HEK293 (cell line): Measurements from ENCODE around the gene STUM.

Experiments
- CTCF ChIA-PET: fragments of 350-600 bp; formaldehyde crosslinking; extraction: SDS; loops from one replicate; lab custom pipeline; 2021; ENCODE audit warnings: antibody characterized with exemption; lab: Yijun Ruan, JAX
- POLR2A ChIA-PET: fragments of 300-600 bp; formaldehyde crosslinking; extraction: SDS; loops from one replicate; lab custom pipeline; 2020; ENCODE audit warnings: antibody characterized with exemption, inconsistent platforms; lab: Yijun Ruan, JAX
- H3K27ac ChIP-seq: fragments of 200-500 bp; sonication (Bioruptor generic); 2 replicates; pipeline ENCODE4 v1.5.1; 2014; ENCODE audit warnings: low read depth, low read length, control low read depth, inconsistent platforms; ENCODE audit errors: extremely low read depth
- H3K36me3 ChIP-seq, 2 experiments: fragments of 200-500 bp in 1 of 2; sonication (Bioruptor generic) in 1 of 2; 1 replicate in 1 of 2; 2 replicates in 1 of 2; pipeline ENCODE4 v1.5.1; 2014 to 2017; ENCODE audit warnings: inconsistent platforms in 2 of 2, low read length in 2 of 2; ENCODE audit not compliant: control insufficient read depth in 2 of 2, insufficient read depth in 1 of 2
- H3K4me1 ChIP-seq: fragments of 200-500 bp; sonication (Bioruptor generic); 2 replicates; pipeline ENCODE4 v1.5.1; 2014; ENCODE audit warnings: mild to moderate bottlenecking, low read length, inconsistent platforms; ENCODE audit not compliant: control insufficient read depth, insufficient read depth
- H3K4me3 ChIP-seq: 2 replicates; pipeline ENCODE4 v1.5.1; 2011; ENCODE audit warnings: low read depth, mild to moderate bottlenecking, control low read depth, low read length, moderate library complexity
- H3K9me3 ChIP-seq: fragments of 200-500 bp; sonication (Bioruptor generic); 2 replicates; pipeline ENCODE4 v1.5.1; 2014; ENCODE audit warnings: low read depth, low read length, inconsistent platforms; ENCODE audit not compliant: control insufficient read depth, insufficient read depth
- EGR2 ChIP-seq: fragments of 450-650 bp; formaldehyde crosslinking; IDR thresholded peaks from 2 replicates; pipeline ENCODE4 v1.5.1; 2016; ENCODE audit warnings: low read depth, missing biosample characterization, missing genetic modification characterization
- HOXA7 ChIP-seq: sonication (generic); formaldehyde crosslinking; IDR thresholded peaks from 2 replicates; pipeline ENCODE4 v1.8.1; 2022; ENCODE audit warnings: missing genetic modification reagents, borderline replicate concordance
- HOXC10 ChIP-seq: sonication (generic); formaldehyde crosslinking; IDR thresholded peaks from 2 replicates; pipeline ENCODE4 v1.8.1; 2023; ENCODE audit warnings: mild to moderate bottlenecking, missing genetic modification reagents
- ZBTB17 ChIP-seq: fragments of 450-650 bp; formaldehyde crosslinking; IDR thresholded peaks from 2 replicates; pipeline ENCODE4 v1.5.1; 2016; ENCODE audit warnings: missing biosample characterization, missing genetic modification characterization
- ZFHX2 ChIP-seq: fragments of 450-650 bp; formaldehyde crosslinking; conservative IDR thresholded peaks from 2 replicates; pipeline ENCODE4 v1.5.1; 2016; ENCODE audit warnings: missing biosample characterization, missing genetic modification characterization
- ZNF558 ChIP-seq: fragments of 450-650 bp; formaldehyde crosslinking; IDR thresholded peaks from 2 replicates; pipeline ENCODE4 v1.5.1; 2016; ENCODE audit warnings: missing biosample characterization, missing genetic modification characterization
- TF ChIP-seq, protein P1 (sequence below): fragments of 450-650 bp; formaldehyde crosslinking; IDR thresholded peaks from 2 replicates; pipeline ENCODE4 v1.5.1; 2016; ENCODE audit warnings: missing biosample characterization, missing genetic modification characterization
- TF ChIP-seq, protein P2 (sequence below): fragments of 450-650 bp; formaldehyde crosslinking; IDR thresholded peaks from 2 replicates; pipeline ENCODE4 v1.5.1; 2016; ENCODE audit warnings: missing biosample characterization, missing genetic modification characterization
- TF ChIP-seq, protein P3 (sequence below): fragments of 450-650 bp; IDR thresholded peaks from 2 replicates; pipeline ENCODE4 v1.5.1; 2018; ENCODE audit warnings: missing biosample characterization, mild to moderate bottlenecking, missing genetic modification characterization
- TF ChIP-seq, protein P4 (sequence below): fragments of 450-650 bp; formaldehyde crosslinking; IDR thresholded peaks from 2 replicates; pipeline ENCODE4 v1.5.0; 2017; ENCODE audit warnings: missing biosample characterization, missing genetic modification characterization, borderline replicate concordance
- TF ChIP-seq, protein P5 (sequence below): fragments of 450-650 bp; formaldehyde crosslinking; IDR thresholded peaks from 2 replicates; pipeline ENCODE4 v1.5.1; 2016; ENCODE audit warnings: missing biosample characterization, missing genetic modification characterization, low read depth

The STUM gene

DNA sequence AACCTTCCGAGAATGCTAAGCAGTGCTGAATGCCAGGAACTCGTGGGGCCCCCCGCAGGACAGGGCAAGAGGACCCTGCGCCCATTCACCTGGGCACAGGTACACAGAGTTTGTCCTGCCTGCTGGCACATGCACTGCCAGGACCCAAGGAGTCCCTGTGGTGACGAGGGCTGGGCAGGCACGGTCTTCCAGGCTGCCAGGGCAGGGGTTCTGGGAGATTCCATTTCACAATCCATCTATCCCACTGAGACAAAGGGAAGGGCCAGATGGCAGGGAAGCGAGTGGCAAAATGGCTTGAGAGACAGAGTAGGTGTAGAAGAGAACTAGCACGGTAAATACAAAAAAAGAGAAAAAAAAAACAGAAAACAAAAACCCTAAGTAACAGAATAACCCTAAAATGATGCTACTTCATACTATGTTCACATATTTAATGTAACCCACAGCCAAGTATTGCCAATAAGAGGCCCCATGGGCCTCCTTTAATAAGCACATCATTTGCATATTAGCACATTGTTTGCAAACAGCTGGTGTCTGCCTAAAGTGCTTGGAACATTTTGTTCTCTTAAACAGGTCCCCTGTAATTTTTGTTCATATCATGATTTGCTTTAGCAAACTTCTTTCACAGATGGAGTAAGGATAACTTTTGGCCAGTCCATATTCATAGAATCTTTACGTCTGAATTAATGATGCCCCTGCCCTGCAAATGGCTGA is 83.8 kb downstream of the STUM start:
- H3K4me3 ChIP-seq: no peak overlapping the region
- POLR2A ChIA-PET: no interaction called here
- TF ChIP-seq, protein P1, sequence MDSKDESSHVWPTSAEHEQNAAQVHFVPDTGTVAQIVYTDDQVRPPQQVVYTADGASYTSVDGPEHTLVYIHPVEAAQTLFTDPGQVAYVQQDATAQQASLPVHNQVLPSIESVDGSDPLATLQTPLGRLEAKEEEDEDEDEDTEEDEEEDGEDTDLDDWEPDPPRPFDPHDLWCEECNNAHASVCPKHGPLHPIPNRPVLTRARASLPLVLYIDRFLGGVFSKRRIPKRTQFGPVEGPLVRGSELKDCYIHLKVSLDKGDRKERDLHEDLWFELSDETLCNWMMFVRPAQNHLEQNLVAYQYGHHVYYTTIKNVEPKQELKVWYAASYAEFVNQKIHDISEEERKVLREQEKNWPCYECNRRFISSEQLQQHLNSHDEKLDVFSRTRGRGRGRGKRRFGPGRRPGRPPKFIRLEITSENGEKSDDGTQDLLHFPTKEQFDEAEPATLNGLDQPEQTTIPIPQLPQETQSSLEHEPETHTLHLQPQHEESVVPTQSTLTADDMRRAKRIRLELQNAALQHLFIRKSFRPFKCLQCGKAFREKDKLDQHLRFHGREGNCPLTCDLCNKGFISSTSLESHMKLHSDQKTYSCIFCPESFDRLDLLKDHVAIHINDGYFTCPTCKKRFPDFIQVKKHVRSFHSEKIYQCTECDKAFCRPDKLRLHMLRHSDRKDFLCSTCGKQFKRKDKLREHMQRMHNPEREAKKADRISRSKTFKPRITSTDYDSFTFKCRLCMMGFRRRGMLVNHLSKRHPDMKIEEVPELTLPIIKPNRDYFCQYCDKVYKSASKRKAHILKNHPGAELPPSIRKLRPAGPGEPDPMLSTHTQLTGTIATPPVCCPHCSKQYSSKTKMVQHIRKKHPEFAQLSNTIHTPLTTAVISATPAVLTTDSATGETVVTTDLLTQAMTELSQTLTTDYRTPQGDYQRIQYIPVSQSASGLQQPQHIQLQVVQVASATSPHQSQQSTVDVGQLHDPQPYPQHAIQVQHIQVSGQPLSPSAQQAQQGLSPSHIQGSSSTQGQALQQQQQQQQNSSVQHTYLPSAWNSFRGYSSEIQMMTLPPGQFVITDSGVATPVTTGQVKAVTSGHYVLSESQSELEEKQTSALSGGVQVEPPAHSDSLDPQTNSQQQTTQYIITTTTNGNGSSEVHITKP (tag by site-specific recombination): peak; percentile 72
- TF ChIP-seq ZBTB17 (tag by site-specific recombination): peak; percentile 67; the same call in 1 of the 2 replicates
- no peak for TF ChIP-seq ZNF558 (tag by site-specific recombination)
- TF ChIP-seq HOXC10: no peak
- TF ChIP-seq, protein P2, sequence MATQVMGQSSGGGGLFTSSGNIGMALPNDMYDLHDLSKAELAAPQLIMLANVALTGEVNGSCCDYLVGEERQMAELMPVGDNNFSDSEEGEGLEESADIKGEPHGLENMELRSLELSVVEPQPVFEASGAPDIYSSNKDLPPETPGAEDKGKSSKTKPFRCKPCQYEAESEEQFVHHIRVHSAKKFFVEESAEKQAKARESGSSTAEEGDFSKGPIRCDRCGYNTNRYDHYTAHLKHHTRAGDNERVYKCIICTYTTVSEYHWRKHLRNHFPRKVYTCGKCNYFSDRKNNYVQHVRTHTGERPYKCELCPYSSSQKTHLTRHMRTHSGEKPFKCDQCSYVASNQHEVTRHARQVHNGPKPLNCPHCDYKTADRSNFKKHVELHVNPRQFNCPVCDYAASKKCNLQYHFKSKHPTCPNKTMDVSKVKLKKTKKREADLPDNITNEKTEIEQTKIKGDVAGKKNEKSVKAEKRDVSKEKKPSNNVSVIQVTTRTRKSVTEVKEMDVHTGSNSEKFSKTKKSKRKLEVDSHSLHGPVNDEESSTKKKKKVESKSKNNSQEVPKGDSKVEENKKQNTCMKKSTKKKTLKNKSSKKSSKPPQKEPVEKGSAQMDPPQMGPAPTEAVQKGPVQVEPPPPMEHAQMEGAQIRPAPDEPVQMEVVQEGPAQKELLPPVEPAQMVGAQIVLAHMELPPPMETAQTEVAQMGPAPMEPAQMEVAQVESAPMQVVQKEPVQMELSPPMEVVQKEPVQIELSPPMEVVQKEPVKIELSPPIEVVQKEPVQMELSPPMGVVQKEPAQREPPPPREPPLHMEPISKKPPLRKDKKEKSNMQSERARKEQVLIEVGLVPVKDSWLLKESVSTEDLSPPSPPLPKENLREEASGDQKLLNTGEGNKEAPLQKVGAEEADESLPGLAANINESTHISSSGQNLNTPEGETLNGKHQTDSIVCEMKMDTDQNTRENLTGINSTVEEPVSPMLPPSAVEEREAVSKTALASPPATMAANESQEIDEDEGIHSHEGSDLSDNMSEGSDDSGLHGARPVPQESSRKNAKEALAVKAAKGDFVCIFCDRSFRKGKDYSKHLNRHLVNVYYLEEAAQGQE (tag by site-specific recombination): no peak
- TF ChIP-seq, protein P3, sequence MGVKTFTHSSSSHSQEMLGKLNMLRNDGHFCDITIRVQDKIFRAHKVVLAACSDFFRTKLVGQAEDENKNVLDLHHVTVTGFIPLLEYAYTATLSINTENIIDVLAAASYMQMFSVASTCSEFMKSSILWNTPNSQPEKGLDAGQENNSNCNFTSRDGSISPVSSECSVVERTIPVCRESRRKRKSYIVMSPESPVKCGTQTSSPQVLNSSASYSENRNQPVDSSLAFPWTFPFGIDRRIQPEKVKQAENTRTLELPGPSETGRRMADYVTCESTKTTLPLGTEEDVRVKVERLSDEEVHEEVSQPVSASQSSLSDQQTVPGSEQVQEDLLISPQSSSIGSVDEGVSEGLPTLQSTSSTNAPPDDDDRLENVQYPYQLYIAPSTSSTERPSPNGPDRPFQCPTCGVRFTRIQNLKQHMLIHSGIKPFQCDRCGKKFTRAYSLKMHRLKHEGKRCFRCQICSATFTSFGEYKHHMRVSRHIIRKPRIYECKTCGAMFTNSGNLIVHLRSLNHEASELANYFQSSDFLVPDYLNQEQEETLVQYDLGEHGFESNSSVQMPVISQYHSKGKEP (tag by site-specific recombination): no peak
- TF ChIP-seq, protein P4, sequence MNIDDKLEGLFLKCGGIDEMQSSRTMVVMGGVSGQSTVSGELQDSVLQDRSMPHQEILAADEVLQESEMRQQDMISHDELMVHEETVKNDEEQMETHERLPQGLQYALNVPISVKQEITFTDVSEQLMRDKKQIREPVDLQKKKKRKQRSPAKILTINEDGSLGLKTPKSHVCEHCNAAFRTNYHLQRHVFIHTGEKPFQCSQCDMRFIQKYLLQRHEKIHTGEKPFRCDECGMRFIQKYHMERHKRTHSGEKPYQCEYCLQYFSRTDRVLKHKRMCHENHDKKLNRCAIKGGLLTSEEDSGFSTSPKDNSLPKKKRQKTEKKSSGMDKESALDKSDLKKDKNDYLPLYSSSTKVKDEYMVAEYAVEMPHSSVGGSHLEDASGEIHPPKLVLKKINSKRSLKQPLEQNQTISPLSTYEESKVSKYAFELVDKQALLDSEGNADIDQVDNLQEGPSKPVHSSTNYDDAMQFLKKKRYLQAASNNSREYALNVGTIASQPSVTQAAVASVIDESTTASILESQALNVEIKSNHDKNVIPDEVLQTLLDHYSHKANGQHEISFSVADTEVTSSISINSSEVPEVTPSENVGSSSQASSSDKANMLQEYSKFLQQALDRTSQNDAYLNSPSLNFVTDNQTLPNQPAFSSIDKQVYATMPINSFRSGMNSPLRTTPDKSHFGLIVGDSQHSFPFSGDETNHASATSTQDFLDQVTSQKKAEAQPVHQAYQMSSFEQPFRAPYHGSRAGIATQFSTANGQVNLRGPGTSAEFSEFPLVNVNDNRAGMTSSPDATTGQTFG: no peak
- no peak for TF ChIP-seq HOXA7 (CRISPR knock-in tag)
- TF ChIP-seq, all 188 proteins: peak for 2
- Histone ChIP-seq H3K9me3 (no peaks in the 10 kb centered on the region), H3K4me1 (no peaks in the 10 kb centered on the region), H3K27ac (no peak overlapping the region), H3K36me3 (peaks cover 0 to 7% of the 10 kb centered on the region in 2 experiments; a peak in 2 of 3 replicates)
- CTCF ChIA-PET: interaction anchor here (0.5 to 8.0 kb wide), 21 partner anchors 7 to 1185 kb away, joined by 3 to 155 read pairs (median 3); partner anchors contain the start of gene PARP1

DNA sequence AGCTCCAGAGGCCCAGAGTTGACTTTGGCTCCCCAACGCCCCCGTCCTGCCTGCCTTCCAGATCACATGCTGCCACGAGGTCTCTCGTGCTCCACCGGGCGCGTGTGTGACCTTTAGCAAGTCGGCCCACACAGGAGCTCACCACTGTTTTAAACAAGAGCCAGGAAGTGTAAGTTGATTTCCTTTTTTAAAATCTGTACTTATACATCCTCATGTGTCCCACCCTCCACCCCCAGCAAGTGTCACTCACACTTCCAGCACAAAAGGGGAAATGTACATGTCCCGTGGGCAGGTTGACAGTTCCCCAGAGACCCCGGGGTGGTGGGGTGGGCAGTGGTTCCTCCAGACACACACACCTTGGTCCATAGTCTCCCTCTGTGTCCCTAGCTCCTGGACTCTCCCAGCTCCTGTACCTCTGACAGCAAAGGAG is 84.4 kb downstream of the STUM start:
- ChIA-PET POLR2A (no interaction called here), CTCF (interaction anchor here (0.6 to 8.0 kb wide), 27 partner anchors 8 to 1218 kb away, joined by 3 to 155 read pairs (median 4); no protein-coding TSS in a partner anchor)
- H3K9me3 ChIP-seq: no peaks in the 10 kb centered on the region
- TF ChIP-seq, protein P5, sequence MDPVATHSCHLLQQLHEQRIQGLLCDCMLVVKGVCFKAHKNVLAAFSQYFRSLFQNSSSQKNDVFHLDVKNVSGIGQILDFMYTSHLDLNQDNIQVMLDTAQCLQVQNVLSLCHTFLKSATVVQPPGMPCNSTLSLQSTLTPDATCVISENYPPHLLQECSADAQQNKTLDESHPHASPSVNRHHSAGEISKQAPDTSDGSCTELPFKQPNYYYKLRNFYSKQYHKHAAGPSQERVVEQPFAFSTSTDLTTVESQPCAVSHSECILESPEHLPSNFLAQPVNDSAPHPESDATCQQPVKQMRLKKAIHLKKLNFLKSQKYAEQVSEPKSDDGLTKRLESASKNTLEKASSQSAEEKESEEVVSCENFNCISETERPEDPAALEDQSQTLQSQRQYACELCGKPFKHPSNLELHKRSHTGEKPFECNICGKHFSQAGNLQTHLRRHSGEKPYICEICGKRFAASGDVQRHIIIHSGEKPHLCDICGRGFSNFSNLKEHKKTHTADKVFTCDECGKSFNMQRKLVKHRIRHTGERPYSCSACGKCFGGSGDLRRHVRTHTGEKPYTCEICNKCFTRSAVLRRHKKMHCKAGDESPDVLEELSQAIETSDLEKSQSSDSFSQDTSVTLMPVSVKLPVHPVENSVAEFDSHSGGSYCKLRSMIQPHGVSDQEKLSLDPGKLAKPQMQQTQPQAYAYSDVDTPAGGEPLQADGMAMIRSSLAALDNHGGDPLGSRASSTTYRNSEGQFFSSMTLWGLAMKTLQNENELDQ (tag by site-specific recombination): no peak
- peak; percentile 56; the same call in 1 of the 2 replicates for TF ChIP-seq ZFHX2 (tag by site-specific recombination)
- peak; percentile 78 for TF ChIP-seq EGR2 (tag by site-specific recombination)
- H3K36me3 ChIP-seq: peaks cover 0 to 7% of the 10 kb centered on the region in 2 experiments; a peak in 2 of 3 replicates
- no peaks in the 10 kb centered on the region for H3K4me1 ChIP-seq
- H3K27ac ChIP-seq: no peak overlapping the region
- H3K4me3 ChIP-seq: no peak overlapping the region
